Lower lobe of right lung (tissue), 2 donors: ENCODE results near the gene UBAC1. TPM values are rescaled to one million over a fixed set of nuclear protein-coding genes. Genes with fewer than 3 reads are reported as not detected.
"Not testable (repeated sequence)": the region's sequence is repeated elsewhere in the genome, so short reads cannot be mapped to it uniquely, and the experiment has no call there.

Experiments used
- ATAC-seq, 2 donors: fragments of 200-7000 bp; cut with Tn5 transposase; one replicate each; pipeline ENCODE4 v1.9.1; 2020 to 2022; ENCODE audit warnings: mild to moderate bottlenecking in 2 of 2, moderate library complexity in 2 of 2
- DNase-seq: peaks from one replicate; pipeline ENCODE4 v3.0.0-alpha.2; 2020
- H3K27ac ChIP-seq: fragments of 200-600 bp; one replicate; pipeline ENCODE4 v1.8.0; 2022
- H3K27me3 ChIP-seq: fragments of 200-600 bp; one replicate; pipeline ENCODE4 v1.8.0; 2022; ENCODE audit warnings: low read depth
- H3K36me3 ChIP-seq: fragments of 200-600 bp; one replicate; pipeline ENCODE4 v1.8.0; 2022; ENCODE audit warnings: mild to moderate bottlenecking
- H3K4me1 ChIP-seq: fragments of 200-600 bp; one replicate; pipeline ENCODE4 v1.8.0; 2022
- H3K4me3 ChIP-seq: fragments of 200-600 bp; one replicate; pipeline ENCODE4 v1.8.0; 2022; ENCODE audit warnings: mild to moderate bottlenecking
- H3K9me3 ChIP-seq: fragments of 200-600 bp; one replicate; pipeline ENCODE4 v1.8.0; 2022
- intact Hi-C: fragments of 100-400 bp; cut with DNase I; formaldehyde crosslinking; loops from one replicate; pipeline ENCODE4 v1.11.0; 2022
- total RNA-seq: library from RNA; stranded (reverse); fragmentation: NEBNext Ultra II Directional; extraction: Animal tissue kit (Norgen Biotek cat#: 25700); gene quantifications from one replicate; pipeline ENCODE4 v1.2.1, GENCODE V29; 2021
- TF ChIP-seq, protein P1 (sequence below): fragments of 200-600 bp; IDR thresholded peaks from one replicate; pipeline ENCODE4 v1.8.0; 2022; ENCODE audit warnings: antibody characterized with exemption, mild to moderate bottlenecking
- donor health status: DM: no; HTN: yes; CAD: no; lungs with severe emphysema.

Gene UBAC1
- total RNA-seq, 1 donor from 2014 or later: 40.3 TPM

DNA sequence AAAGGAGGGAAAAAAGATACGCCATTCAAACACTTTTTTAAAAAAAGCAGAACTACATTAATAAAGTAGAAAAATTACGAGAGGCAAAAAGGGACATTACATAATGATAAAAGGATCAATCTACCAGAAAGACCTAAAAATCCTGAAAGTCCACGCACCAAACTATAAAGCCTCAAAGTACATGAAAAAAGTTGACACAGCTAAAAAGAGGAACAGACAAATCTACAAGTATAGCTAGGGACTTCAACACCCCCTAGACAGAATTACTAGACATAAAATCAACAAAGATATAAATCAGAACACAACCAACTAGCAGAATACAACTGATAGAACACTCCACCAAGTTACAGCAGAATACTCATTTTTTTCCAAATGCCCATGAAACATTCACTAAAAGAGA is 65.0 kb downstream of the UBAC1 start:
- no peaks in the 10 kb centered on the region for H3K9me3 ChIP-seq
- DNase-seq (no peak), ATAC-seq (no peak)
- intact Hi-C loops: no loop called here
- H3K27me3 ChIP-seq: no peaks in the 10 kb centered on the region
- no peak overlapping the region for H3K27ac ChIP-seq
- H3K36me3 ChIP-seq: no peaks in the 10 kb centered on the region
- no peak overlapping the region for H3K4me3 ChIP-seq
- TF ChIP-seq, protein P1, sequence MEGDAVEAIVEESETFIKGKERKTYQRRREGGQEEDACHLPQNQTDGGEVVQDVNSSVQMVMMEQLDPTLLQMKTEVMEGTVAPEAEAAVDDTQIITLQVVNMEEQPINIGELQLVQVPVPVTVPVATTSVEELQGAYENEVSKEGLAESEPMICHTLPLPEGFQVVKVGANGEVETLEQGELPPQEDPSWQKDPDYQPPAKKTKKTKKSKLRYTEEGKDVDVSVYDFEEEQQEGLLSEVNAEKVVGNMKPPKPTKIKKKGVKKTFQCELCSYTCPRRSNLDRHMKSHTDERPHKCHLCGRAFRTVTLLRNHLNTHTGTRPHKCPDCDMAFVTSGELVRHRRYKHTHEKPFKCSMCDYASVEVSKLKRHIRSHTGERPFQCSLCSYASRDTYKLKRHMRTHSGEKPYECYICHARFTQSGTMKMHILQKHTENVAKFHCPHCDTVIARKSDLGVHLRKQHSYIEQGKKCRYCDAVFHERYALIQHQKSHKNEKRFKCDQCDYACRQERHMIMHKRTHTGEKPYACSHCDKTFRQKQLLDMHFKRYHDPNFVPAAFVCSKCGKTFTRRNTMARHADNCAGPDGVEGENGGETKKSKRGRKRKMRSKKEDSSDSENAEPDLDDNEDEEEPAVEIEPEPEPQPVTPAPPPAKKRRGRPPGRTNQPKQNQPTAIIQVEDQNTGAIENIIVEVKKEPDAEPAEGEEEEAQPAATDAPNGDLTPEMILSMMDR: no peak
- peaks cover 1% of the 10 kb centered on the region for H3K4me1 ChIP-seq

GRCh38 chr9:135895202-135895848 is 65.8 kb downstream of the UBAC1 start:
- ATAC-seq (no peak), DNase-seq (no peak)
- Histone ChIP-seq H3K27ac (no peak overlapping the region), H3K27me3 (no peaks in the 10 kb centered on the region), H3K36me3 (no peaks in the 10 kb centered on the region), H3K9me3 (no peaks in the 10 kb centered on the region), H3K4me1 (peaks cover 10% of the 10 kb centered on the region), H3K4me3 (no peak overlapping the region)
- TF ChIP-seq, protein P1: no peak
- intact Hi-C loops: no loop called here

DNA sequence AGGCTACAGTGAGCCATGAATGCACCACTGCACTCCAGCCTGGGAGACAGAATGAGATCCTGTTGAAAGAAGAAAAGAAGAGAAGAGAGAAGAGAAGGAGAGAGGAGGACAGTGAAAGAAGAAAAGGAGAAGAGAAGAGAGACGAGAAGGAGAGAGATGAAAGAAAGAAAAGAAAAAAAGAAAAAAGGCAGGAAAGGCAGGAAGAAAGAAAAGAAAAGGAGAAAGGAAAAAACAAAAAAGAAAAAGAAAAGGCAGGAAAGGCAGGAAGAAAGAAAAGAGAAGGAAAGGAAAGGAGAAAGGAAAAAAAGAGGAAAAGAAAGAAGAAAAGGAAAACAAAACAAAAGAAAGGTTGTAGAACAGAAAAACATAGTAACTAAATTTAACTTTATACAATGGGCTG is 68.1 kb downstream of the UBAC1 start:
- ATAC-seq (no peak), DNase-seq (no peak)
- Histone ChIP-seq H3K4me3 (no peak overlapping the region), H3K4me1 (peaks cover 30% of the 10 kb centered on the region), H3K36me3 (no peaks in the 10 kb centered on the region), H3K27me3 (no peaks in the 10 kb centered on the region), H3K27ac (no peak overlapping the region), H3K9me3 (no peaks in the 10 kb centered on the region)
- intact Hi-C loops: no loop called here
- TF ChIP-seq, protein P1: no peak

DNA sequence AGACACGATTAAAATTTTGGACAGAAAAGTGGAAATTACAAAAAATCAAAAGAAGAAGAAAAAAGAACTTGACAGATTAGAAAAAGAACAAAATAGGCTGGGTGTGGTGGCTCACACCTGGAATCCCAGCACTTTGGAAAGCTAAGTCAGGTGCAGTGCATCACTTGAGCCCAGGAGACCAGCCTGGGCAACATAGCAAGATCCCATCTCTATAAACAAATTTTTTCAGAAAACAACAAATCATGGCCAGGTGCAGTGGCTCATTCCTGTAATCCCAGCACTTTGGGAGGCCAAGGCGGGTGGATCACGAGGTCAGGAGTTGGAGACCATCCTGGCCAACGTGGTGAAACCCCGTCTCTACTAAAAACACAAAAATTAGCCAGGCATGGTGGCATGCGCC is 68.8 kb downstream of the UBAC1 start:
- H3K27ac ChIP-seq, ATAC-seq, DNase-seq, intact Hi-C loops, H3K36me3 ChIP-seq, H3K27me3 ChIP-seq, H3K9me3 ChIP-seq, H3K4me3 ChIP-seq: not testable (repeated sequence)
- H3K4me1 ChIP-seq: peaks cover 38% of the 10 kb centered on the region

DNA sequence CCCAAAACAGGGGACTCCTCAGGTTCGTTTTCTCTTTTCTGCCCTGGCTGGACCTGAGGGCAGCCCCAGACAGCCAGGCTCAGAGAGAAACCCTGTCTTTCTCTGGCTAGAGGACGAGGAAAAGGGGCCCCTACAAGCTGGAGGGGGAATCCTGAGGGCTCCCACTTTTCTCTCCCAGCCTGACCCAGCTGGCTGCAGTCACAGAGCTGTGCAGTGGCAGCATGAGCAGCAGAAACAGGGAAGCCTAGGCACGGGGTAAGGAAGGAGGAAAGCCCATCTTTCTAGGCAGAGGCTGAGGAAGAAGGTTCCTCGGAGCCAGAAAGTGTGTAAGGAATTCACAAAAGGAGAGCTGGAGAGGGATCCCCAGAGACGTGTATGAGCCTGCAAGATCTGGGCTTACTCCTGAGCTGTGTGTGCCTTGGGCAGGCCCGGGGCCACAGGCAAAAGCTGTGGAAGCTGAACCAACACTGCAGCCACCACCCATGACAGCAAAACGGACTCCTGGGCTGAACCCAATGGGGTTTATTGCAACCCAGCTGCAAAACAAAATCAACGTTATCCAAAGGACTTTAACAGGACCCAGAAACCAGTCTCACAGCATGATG is 70.0 kb downstream of the UBAC1 start:
- TF ChIP-seq, protein P1: no peak
- H3K4me3 ChIP-seq: no peak overlapping the region
- no peaks in the 10 kb centered on the region for H3K27me3 ChIP-seq
- ATAC-seq: no peak
- intact Hi-C loops: no loop called here
- no peaks in the 10 kb centered on the region for H3K9me3 ChIP-seq
- DNase-seq: no peak
- H3K27ac ChIP-seq: no peak overlapping the region
- H3K4me1 ChIP-seq: peaks cover 50% of the 10 kb centered on the region
- H3K36me3 ChIP-seq: no peaks in the 10 kb centered on the region
